ENCODE data around the gene DNASE1. TPM values are rescaled to one million over a fixed set of nuclear protein-coding genes. Genes with fewer than 3 reads are reported as not detected.

DNASE1 gene
- polyA plus RNA-seq, 1 donor = 15.7 TPM

DNA sequence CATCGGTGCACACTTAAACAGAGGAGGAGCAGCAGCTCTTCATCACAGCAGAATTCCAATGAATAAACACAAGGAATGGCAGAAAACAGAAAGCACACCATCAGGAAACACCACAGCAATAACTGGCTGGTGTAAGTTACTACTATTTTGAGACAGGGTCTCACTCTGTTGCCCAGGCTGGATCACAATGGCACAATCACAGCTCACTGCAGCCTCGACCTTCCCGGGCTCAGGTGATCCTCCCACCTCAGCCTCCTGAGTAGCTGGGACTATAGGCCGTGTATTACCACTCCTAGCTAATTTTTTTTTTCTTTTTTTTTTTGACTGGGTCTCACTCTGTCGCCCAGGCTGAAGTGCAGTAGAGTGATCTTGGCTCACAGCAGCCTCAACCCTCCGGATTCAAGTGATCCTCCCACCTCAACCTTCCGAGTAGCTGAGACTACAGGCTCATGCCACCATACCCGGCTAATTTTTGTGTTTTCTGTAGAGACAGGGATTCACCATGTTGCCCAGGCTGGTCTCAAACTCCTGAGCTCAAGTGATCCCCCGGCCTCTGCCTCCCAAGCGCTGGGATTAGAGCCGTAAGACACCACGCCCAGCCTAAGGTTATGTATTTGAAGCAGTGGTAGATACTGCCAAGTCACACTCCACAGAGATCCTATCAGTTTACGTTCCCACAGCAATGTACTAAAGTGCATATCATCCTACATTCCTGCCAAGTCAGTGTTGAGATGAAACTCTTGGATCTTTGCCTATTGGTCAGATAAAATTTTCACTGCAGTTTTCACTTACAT lies 42.1 kb downstream of the DNASE1 start:
- DNase-seq (ENCODE audit: low read depth) = no peak

DNA sequence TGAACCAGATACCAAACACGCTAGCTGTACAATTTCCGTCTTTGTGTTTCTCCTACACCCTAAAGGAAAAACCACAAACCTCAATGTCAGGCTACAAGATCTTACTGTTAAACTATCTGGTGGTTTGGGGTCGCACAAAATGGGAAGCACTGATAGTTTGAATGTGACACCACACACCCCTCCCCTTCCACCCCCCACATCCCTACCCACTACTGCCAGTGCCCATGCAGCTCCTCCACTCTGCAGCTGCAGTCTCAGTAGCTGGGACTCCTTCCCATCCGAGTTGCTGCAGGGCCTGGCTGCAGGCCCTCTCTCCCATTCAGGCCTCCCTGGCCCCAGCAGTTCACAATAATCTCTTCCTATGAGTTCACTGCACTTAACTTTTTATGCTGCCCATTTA lies 44.5 kb downstream of the DNASE1 start:
- no peak for DNase-seq (ENCODE audit: low read depth)

DNA sequence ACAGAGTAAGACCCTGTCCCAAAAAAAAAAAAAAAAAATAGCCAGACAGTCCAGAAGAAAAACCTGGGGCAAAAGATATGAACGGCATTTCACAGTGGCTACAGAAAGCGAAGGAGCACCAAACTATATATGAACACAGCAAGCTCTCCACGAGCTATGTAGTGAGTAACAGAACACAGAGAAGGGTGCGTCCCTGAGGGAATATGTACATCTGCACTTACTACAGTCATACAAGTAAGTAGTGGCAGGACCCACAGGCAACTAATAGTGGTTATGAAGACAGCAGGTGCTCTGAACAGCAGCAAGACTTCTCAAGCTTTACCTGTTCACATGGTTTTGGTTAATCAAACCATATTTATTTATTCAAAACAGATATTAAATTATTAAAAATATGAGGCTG lies 47.0 kb downstream of the DNASE1 start:
- no peak for DNase-seq (ENCODE audit: low read depth)

DNA sequence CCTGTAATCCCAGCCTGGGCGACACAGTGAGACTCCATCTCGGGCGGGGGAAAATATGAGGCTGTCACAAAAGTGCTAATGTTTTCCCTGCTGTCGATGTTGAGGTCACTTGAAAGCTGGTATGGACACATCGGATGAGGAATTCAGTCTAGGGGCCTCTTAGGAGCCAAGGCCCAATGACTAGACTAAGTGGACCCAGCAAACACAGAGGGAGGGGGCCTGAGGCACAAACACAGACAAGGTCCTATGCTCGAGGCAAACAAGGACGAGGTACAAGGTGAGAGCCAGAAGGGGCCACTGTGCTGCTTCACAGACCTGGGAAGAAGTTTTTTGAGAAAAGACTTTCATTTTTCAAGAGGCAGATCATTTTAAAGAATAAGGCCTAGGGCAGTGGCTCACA lies 47.6 kb downstream of the DNASE1 start:
- DNase-seq (ENCODE audit: low read depth) = no peak

DNA sequence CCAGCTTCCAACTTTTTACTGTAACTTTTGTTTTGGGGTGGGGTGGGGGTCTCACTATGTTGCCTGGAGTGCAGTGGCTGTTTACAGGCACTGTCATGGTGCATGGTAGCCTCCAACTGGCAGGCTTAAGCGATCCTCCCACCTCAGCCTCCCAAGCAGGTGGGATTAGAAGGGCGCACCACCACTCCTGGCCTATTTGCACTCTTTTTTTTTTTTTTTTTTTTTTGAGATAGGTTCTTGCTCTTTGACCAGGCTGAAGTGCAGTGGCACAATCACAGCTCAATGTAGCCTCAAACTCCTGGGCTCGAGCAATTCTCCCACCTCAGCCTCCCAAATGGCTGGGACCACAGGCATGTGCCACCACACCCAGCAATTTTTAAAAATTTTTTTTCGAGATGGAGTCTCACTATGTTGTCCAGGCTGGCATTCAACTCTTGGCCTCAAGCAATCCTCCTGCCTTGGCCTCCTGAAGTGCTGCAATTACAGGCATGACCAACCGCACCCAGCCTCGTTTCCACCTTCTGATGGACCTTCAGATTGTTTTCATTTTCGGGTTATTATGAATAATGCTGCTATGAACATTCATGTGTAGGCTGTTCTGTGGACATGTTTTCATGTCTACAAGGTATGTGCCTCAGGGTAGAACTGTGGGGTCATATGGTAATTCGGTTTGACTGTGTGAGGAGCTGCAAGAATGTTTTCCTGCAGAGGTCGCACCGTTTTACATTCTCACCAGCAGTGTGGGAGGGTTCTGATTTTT lies 51.9 kb downstream of the DNASE1 start:
- DNase-seq (ENCODE audit: low read depth) = no peak

Other genes starting within 250 kb of the DNASE1 start
- 1.7 TPM for gene ZNF597, start 211.2 kb upstream of the DNASE1 start, polyA plus RNA-seq (ENCODE audit: insufficient read length)
- 26.0 TPM for gene NAA60, start 211.0 kb upstream of the DNASE1 start, polyA plus RNA-seq (ENCODE audit: insufficient read length)
- gene C16orf90, start 159.2 kb upstream of the DNASE1 start, polyA plus RNA-seq (ENCODE audit: insufficient read length) = not detected
- 19.7 TPM for gene CLUAP1, start 153.7 kb upstream of the DNASE1 start, polyA plus RNA-seq (ENCODE audit: insufficient read length)
- 1.2 TPM for gene NLRC3, start 77.3 kb upstream of the DNASE1 start, polyA plus RNA-seq (ENCODE audit: insufficient read length)
- gene SLX4, start 43.1 kb upstream of the DNASE1 start, polyA plus RNA-seq (ENCODE audit: insufficient read length) = 4.5 TPM
- gene TRAP1, start 62.8 kb downstream of the DNASE1 start, polyA plus RNA-seq (ENCODE audit: insufficient read length) = 94.9 TPM
- 37.8 TPM for gene CREBBP, start 226.0 kb downstream of the DNASE1 start, polyA plus RNA-seq (ENCODE audit: insufficient read length)